ENCODE data around the gene ATP5F1B. TPM values are rescaled to one million over a fixed set of nuclear protein-coding genes. Genes with fewer than 3 reads are reported as not detected.

Gene ATP5F1B
- total and polyA plus RNA-seq, 2 of the 13 experiments (the other 11 are each of a cell fraction or from before 2014, with no cell fraction given): 1,051 to 1,180 TPM

DNA sequence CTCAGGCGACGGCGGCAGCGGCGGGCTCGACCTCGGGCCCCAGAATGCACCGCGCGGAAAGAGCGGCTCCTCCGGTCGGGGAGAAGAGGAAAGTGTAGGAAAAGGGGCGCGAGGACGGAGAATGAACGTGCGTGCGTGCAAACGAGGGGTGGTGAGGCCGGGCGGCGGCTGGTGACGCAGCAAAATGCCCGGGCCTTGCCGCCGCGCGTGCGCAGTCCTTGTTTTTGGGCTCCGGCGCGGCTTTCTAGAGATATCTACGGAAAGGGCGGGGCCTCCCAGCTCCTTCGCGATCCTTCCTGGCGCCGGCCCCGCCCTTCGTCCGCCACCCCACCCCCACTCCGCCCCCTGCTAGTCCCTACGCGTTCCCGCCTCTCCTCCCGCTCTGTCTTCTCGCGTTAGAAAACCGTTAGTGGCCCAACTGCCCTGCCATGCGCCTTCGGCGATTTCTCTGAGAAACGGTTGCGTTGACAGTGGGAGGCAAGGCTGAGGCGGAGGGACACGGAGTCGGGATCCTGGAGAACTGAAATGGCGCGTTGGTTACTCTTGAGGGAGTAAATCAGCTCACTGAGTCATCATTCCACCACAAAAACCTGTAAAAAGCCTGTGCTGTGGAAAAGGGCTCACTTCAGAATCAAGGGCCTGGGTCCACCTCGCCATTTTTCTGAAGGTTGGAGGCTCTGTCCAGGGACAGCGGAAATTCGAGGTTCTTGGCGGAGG is 42.5 kb upstream of the ATP5F1B start, which contains the start of gene PTGES3 (continued):
- no peak; the same call in 1 of the 2 replicates for TF ChIP-seq ZFP36L2 (CRISPR knock-in tag; IDR thresholded peaks at IDR 0.05)
- peak; percentile 97 for TF ChIP-seq SRY (CRISPR knock-in tag; IDR thresholded peaks at IDR 0.05)
- TF ChIP-seq, protein P1, sequence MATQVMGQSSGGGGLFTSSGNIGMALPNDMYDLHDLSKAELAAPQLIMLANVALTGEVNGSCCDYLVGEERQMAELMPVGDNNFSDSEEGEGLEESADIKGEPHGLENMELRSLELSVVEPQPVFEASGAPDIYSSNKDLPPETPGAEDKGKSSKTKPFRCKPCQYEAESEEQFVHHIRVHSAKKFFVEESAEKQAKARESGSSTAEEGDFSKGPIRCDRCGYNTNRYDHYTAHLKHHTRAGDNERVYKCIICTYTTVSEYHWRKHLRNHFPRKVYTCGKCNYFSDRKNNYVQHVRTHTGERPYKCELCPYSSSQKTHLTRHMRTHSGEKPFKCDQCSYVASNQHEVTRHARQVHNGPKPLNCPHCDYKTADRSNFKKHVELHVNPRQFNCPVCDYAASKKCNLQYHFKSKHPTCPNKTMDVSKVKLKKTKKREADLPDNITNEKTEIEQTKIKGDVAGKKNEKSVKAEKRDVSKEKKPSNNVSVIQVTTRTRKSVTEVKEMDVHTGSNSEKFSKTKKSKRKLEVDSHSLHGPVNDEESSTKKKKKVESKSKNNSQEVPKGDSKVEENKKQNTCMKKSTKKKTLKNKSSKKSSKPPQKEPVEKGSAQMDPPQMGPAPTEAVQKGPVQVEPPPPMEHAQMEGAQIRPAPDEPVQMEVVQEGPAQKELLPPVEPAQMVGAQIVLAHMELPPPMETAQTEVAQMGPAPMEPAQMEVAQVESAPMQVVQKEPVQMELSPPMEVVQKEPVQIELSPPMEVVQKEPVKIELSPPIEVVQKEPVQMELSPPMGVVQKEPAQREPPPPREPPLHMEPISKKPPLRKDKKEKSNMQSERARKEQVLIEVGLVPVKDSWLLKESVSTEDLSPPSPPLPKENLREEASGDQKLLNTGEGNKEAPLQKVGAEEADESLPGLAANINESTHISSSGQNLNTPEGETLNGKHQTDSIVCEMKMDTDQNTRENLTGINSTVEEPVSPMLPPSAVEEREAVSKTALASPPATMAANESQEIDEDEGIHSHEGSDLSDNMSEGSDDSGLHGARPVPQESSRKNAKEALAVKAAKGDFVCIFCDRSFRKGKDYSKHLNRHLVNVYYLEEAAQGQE (IDR thresholded peaks at IDR 0.05; ENCODE audit: borderline replicate concordance in 1 of 2, low read depth in 1 of 2, low read length in 2 of 2): peak in 1 of 2 experiments; percentile 54; a peak in 1 of 4 replicates
- peak; percentile 25; the same call in 1 of the 2 replicates for TF ChIP-seq JUND (CRISPR knock-in tag; IDR thresholded peaks at IDR 0.05)
- peak; percentile 44; the same call in 1 of the 2 replicates for TF ChIP-seq MEIS1 (CRISPR knock-in tag; IDR thresholded peaks at IDR 0.05; ENCODE audit: borderline replicate concordance)
- no peak; the same call in 1 of the 2 replicates for TF ChIP-seq PPARG (CRISPR knock-in tag; conservative IDR thresholded peaks at IDR 0.05)
- peak; percentile 85; the same call in 1 of the 2 replicates for TF ChIP-seq ZNF180 (CRISPR knock-in tag; IDR thresholded peaks at IDR 0.05; ENCODE audit: borderline replicate concordance, low read depth)
- no peak for TF ChIP-seq ZFP62 (CRISPR knock-in tag; IDR thresholded peaks at IDR 0.05)
- TF ChIP-seq GATAD1 (CRISPR knock-in tag; IDR thresholded peaks at IDR 0.05): peak; percentile 86
- no peak; the same call in 1 of the 2 replicates for TF ChIP-seq KAT7 (CRISPR knock-in tag; IDR thresholded peaks at IDR 0.05; ENCODE audit: borderline replicate concordance)
- TF ChIP-seq REXO4 (CRISPR knock-in tag; IDR thresholded peaks at IDR 0.05; ENCODE audit: borderline replicate concordance): 0 out of 2 replicates have a peak, but pooled peaks have one; percentile 24
- TF ChIP-seq, protein P2, sequence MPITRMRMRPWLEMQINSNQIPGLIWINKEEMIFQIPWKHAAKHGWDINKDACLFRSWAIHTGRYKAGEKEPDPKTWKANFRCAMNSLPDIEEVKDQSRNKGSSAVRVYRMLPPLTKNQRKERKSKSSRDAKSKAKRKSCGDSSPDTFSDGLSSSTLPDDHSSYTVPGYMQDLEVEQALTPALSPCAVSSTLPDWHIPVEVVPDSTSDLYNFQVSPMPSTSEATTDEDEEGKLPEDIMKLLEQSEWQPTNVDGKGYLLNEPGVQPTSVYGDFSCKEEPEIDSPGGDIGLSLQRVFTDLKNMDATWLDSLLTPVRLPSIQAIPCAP (CRISPR knock-in tag; IDR thresholded peaks at IDR 0.05; ENCODE audit: low read depth): no peak
- no peak for TF ChIP-seq PCBP2 (optimal IDR thresholded peaks at IDR 0.05; ENCODE audit: low read depth, low read length, poor library complexity, severe bottlenecking)
- TF ChIP-seq MBD4 (IDR thresholded peaks at IDR 0.05; ENCODE audit: borderline replicate concordance, low read length): no peak
- no peak; the same call in 1 of the 2 replicates for TF ChIP-seq TSC22D2 (CRISPR knock-in tag; IDR thresholded peaks at IDR 0.05; ENCODE audit: borderline replicate concordance)
- TF ChIP-seq IKZF4 (CRISPR knock-in tag; IDR thresholded peaks at IDR 0.05; ENCODE audit: borderline replicate concordance, low read depth, not compliant biosample characterization): peak; percentile 80
- TF ChIP-seq AKAP8 (CRISPR knock-in tag; IDR thresholded peaks at IDR 0.05): peak; percentile 51
- peak; percentile 92 for TF ChIP-seq KLF11 (CRISPR knock-in tag; IDR thresholded peaks at IDR 0.05)
- peak; percentile 74 for TF ChIP-seq HDAC1 (CRISPR knock-in tag; IDR thresholded peaks at IDR 0.05)
- TF ChIP-seq ZNF44 (CRISPR knock-in tag; IDR thresholded peaks at IDR 0.05): no peak
- TF ChIP-seq ZNF703 (CRISPR knock-in tag; IDR thresholded peaks at IDR 0.05; ENCODE audit: borderline replicate concordance): no peak; the same call in 1 of the 2 replicates
- peak; percentile 91 for TF ChIP-seq ASH2L (IDR thresholded peaks at IDR 0.05; ENCODE audit: insufficient read length, low read depth, low read length)
- 0 out of 2 replicates have a peak, but pooled peaks have one; percentile 40 for TF ChIP-seq ZNF678 (CRISPR knock-in tag; IDR thresholded peaks at IDR 0.05)
- TF ChIP-seq FOXA3 (CRISPR knock-in tag; IDR thresholded peaks at IDR 0.05): peak; percentile 75
- peak; percentile 41 for TF ChIP-seq NCOA1 (CRISPR knock-in tag; IDR thresholded peaks at IDR 0.05)
- no peak for TF ChIP-seq NCOR1 (IDR thresholded peaks at IDR 0.05; ENCODE audit: borderline replicate concordance, low read length)

Measured in HepG2 (cell line).